ENCODE data around the gene ABHD14A. TPM values are rescaled to one million over a fixed set of nuclear protein-coding genes. Genes with fewer than 3 reads are reported as not detected.

ABHD14A gene
- total and polyA plus RNA-seq, 2 of the 4 experiments (the other 2 are of a cell fraction), result 3.4 to 10.0 TPM

GRCh38 chr3:51933471-51934138 lies 41.3 kb upstream of the ABHD14A start:
- no peak overlapping the region for H2BK20ac ChIP-seq (ENCODE audit: low read depth, low read length)
- H4K20me1 ChIP-seq (ENCODE audit: insufficient read depth, low read length), result no peaks in the 10 kb centered on the region
- no peak overlapping the region for H2AK5ac ChIP-seq (ENCODE audit: low read depth, low read length)
- H3K36me3 ChIP-seq (ENCODE audit: control insufficient read depth, insufficient read depth, low read length), result peaks cover 58% of the 10 kb centered on the region
- no peak overlapping the region for H3K27ac ChIP-seq (ENCODE audit: insufficient read depth, low read length)
- H3K4me2 ChIP-seq (ENCODE audit: low read depth, low read length), result no peak overlapping the region
- H2AK9ac ChIP-seq (replicated peaks; ENCODE audit: low read depth, low read length, poor library complexity), result no peak overlapping the region
- H2BK120ac ChIP-seq (ENCODE audit: low read depth, low read length), result no peak overlapping the region
- H3K27me3 ChIP-seq (ENCODE audit: control insufficient read depth, insufficient read depth, low read length), result no peaks in the 10 kb centered on the region
- intact Hi-C loops (cut with micrococcal nuclease) (no loop called here), dilution Hi-C loops (cut with HindIII; ENCODE audit: low sequenced_read_pairs, unreplicated experiment) (no loop called here), in situ Hi-C loops (cut with MboI; ENCODE audit: low sequenced_read_pairs) (loop anchor here (25.0 kb wide), 1 partner anchor 546 kb away; the partner anchor contains the start of genes MANF and RBM15B)
- BruUV-seq (replicated peaks), result no TSS peak
- H3K9me1 ChIP-seq (ENCODE audit: insufficient read depth, low read length), result no peaks in the 10 kb centered on the region
- peaks cover 2 to 4% of the 10 kb centered on the region in 2 experiments; a peak in 2 of 4 replicates for H3K79me1 ChIP-seq (ENCODE audit: low read depth in 1 of 2, low read length in 2 of 2)
- no peak for DNase-seq
- ChIA-PET CTCF (no interaction called here), POLR2A (ENCODE audit: unreplicated experiment) (no interaction called here)
- 95% methylated on average over 4 of the region's 13 CpGs; no CpG with 5 or more reads in 1 of the 2 experiments for WGBS, 2 experiments (ENCODE audit: extremely low coverage in 2 of 2, insufficient read length in 1 of 2)
- ATAC-seq (ENCODE audit: low read depth), result no peak
- no peak overlapping the region for H2AFZ ChIP-seq (replicated peaks; ENCODE audit: low read length, poor library complexity)
- TF ChIP-seq MAFK (IDR thresholded peaks at IDR 0.05; ENCODE audit: low read depth, low read length), result no peak
- TF ChIP-seq RAD21 (IDR thresholded peaks at IDR 0.05; ENCODE audit: low read length), result no peak
- TF ChIP-seq NFE2L2 (IDR thresholded peaks at IDR 0.05; ENCODE audit: low read depth, low read length), result no peak
- TF ChIP-seq MAZ (IDR thresholded peaks at IDR 0.05; ENCODE audit: borderline replicate concordance, low read depth, low read length), result no peak
- no peak overlapping the region for H3K14ac ChIP-seq (replicated peaks; ENCODE audit: low read depth, low read length)
- no peak overlapping the region for H4K5ac ChIP-seq (ENCODE audit: low read depth, low read length)
- H3K18ac ChIP-seq (ENCODE audit: low read depth, low read length), result no peak overlapping the region
- H3K23ac ChIP-seq (ENCODE audit: low read depth, low read length), result no peak overlapping the region
- no peak overlapping the region for H3K4me3 ChIP-seq (ENCODE audit: insufficient read depth, low read depth, low read length)
- no peak overlapping the region for H3K56ac ChIP-seq (ENCODE audit: extremely low read depth, insufficient read depth, low read length)
- no peak overlapping the region for H4K8ac ChIP-seq (ENCODE audit: low read depth in 2 of 2, low read length in 2 of 2)
- H4K91ac ChIP-seq (ENCODE audit: insufficient read depth, low read depth, low read length), result no peak overlapping the region
- H3K9ac ChIP-seq (ENCODE audit: low read depth, low read length), result no peak overlapping the region
- no peak overlapping the region for H3K4ac ChIP-seq (ENCODE audit: low read depth, low read length)
- H2BK5ac ChIP-seq (ENCODE audit: low read depth, low read length, poor library complexity, severe bottlenecking), result no peak overlapping the region
- H2BK15ac ChIP-seq (ENCODE audit: low read depth, low read length), result no peak overlapping the region
- H3K4me1 ChIP-seq (ENCODE audit: control insufficient read depth, insufficient read depth, low read length), result no peaks in the 10 kb centered on the region
- no peaks in the 10 kb centered on the region for H3K9me3 ChIP-seq (ENCODE audit: control insufficient read depth, insufficient read depth, low read length)
